Stimulated activated naive CD4-positive, alpha-beta T cell (primary cell): ENCODE results near the gene SEMA5A.

ENCODE experiments used
- DNase-seq, 6 experiments: peaks; one replicate each; lab custom pipeline; 2025; lab: John Stamatoyannopoulos, UW

The SEMA5A gene

GRCh38 chr5:9545992-9546851 is at the start of gene SEMA5A:
Gene SEMA5A (minus strand): TSS chr5:9546075. CDS start chr5:9379946, 166,129 bp downstream.
- DNase-seq = peak in 3 of 6 experiments; percentile 18 to 44 (median 31)

GRCh38 chr5:9594913-9595312 is 49.0 kb upstream of the SEMA5A start:
- DNase-seq = no peak

GRCh38 chr5:9589049-9589835 is 43.4 kb upstream of the SEMA5A start:
- DNase-seq = no peak

GRCh38 chr5:9588254-9588653 is 42.4 kb upstream of the SEMA5A start:
- no peak for DNase-seq

GRCh38 chr5:9587135-9587534 is 41.3 kb upstream of the SEMA5A start:
- DNase-seq = no peak

GRCh38 chr5:9582406-9582805 is 36.5 kb upstream of the SEMA5A start:
- no peak for DNase-seq

- no peak for DNase-seq
Measured at GRCh38 chr5:9573796-9574195, 27.9 kb upstream of the SEMA5A start.

- no peak for DNase-seq
Measured at GRCh38 chr5:9572246-9572645, 26.4 kb upstream of the SEMA5A start.

GRCh38 chr5:9570876-9571275 is 25.0 kb upstream of the SEMA5A start:
- no peak for DNase-seq

- DNase-seq = no peak
Measured at GRCh38 chr5:9567039-9567438, 21.2 kb upstream of the SEMA5A start.

- no peak for DNase-seq
Measured at GRCh38 chr5:9564752-9565151, 18.9 kb upstream of the SEMA5A start.

- no peak for DNase-seq
Measured at GRCh38 chr5:9562141-9562540, 16.3 kb upstream of the SEMA5A start.

GRCh38 chr5:9559965-9560364 is 14.1 kb upstream of the SEMA5A start:
- DNase-seq = no peak

- DNase-seq = no peak
Measured at GRCh38 chr5:9558319-9558965, 12.6 kb upstream of the SEMA5A start.

- DNase-seq = no peak
Measured at GRCh38 chr5:9557696-9558095, 11.8 kb upstream of the SEMA5A start.

GRCh38 chr5:9555961-9556360 is 10.1 kb upstream of the SEMA5A start:
- DNase-seq = no peak

- DNase-seq = no peak
Measured at GRCh38 chr5:9554122-9554521, 8.2 kb upstream of the SEMA5A start.

GRCh38 chr5:9553561-9553960 is 7.7 kb upstream of the SEMA5A start:
- no peak for DNase-seq

- DNase-seq = no peak
Measured at GRCh38 chr5:9551567-9552537, 6.0 kb upstream of the SEMA5A start.

GRCh38 chr5:9549941-9550340 is 4.1 kb upstream of the SEMA5A start:
- DNase-seq = no peak
